GM15510 (cell line): ENCODE data around the gene RNF103.

Source experiments
- POLR2A ChIP-seq: IDR thresholded peaks from 3 replicates; pipeline ENCODE4 v1.6.1; 2011; ENCODE audit warnings: borderline replicate concordance; ENCODE audit not compliant: insufficient read length; ENCODE audit errors: extremely low read depth

The RNF103 gene

DNA sequence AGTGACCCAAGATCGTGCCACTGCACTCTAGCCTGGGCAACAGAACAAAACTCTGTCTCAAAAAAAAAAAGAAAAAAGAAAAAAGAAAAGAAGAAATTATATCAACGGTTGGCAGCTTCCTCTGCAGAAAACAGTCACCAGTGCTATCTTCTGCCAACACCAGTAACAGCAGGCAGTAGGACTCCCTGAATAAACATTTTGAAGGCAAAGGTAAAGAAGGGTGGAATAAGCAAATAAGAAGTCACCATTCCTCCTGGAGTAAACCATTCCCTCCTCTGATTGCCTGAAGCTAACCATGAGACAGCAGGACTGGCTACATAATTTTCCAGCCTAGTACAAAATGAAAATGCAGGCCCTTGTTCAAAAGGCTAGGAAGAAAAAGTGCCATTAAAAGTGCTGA, 9.0 kb upstream of the RNF103 start:
- no peak for TF ChIP-seq POLR2A

DNA sequence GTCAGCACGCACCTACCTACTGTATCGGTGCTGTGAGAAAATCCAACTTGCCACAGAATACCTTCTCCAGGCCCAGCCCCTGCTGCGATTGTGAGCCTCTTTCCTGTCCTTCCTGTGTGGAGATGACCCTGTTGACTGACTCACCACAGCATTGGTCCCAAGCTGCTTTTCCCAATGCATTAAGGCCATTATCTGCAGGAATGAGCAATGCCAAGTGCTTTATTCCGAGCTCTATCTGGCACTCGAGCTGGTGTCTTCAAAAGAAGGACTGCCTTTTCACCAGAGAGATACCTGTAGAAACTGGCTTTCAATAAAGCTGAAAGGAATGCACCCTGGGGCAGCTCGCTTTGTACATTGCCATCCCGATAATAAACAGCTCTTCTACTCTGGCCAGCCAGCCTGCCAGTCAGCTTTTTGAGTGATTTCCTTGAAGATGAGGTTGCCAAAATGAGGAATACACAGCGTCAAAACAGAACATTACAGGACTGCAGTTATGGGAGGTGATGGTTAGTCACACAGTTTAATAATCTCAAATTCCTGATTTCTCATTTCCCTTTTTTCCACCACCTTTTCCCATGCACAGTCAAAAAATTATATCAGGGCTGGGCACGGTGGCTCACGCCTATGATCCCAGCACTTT, 8.3 kb upstream of the RNF103 start:
- no peak for TF ChIP-seq POLR2A

DNA sequence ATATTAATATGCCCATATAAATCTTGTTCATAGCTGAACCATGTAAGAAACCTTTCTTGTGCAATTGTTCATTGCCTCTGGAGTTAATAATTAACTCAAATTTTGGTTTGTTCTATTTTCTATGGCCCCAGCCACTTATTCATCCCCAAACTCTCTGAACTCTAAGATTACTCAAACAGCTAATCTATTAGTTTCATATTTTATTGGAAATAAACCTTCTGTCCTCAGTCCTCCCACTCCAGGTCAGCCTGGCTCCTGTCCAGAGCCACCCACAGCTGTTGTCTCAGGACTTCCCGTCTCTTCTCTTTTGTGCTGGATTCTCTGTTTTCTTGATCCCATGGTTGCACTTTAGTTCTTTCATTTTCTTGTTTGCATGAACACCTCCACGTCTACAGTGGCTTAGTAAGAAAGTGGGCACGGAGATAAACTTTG, 4.4 kb upstream of the RNF103 start:
- no peak for TF ChIP-seq POLR2A

DNA sequence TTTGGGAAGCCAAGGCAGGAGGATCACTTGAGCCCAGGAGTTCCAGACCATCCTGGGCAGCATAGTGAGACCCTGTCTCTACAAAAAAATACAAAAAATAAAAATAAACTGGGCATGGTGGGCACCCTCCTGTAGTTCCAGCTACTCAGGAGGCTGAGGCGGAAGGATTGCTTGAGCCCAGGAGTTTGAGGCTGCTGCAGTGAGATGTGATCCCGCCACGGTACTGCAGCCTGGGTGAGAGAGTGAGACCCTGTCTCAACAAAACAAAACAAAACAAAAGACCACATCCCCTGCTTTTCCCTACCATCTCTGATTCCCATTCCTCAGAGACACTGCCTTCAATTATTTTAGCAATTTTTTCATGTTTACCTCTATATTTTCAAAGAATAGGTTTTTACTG, 3.9 kb upstream of the RNF103 start:
- TF ChIP-seq POLR2A = no peak

DNA sequence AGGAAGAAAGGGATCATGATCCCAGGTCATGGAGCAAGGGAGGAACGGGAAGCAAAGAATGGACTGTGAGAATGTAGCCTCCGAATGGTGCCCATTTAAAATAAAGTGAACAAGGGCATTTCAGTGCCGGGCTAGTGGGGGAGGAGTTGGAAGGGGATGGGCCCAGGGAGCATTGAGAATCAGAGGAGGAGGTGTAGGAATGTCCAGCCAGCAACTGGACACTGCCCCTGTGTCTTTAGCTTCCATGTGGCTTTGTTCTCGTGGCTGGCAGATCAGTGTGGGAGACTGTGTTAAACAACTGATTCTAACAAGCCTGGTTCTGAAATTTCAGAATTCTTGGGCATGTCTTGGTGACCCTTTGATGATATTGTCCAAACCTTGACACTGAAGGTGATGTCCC, 1.4 kb upstream of the RNF103 start:
- no peak for TF ChIP-seq POLR2A

DNA sequence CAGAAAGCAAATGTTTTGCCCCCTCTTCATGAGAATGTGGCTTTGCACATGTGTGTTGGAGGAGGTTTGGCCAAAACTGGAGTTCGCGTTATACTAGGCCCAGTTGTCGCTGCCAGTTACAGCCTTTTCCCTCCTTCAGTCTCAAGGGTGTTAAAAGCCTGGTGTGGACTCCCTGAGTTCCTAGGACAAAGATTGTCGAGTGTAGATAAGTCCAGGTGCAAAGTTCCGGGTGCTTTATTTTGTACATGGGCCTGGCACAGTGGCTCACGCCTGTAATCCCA, 542 bp upstream of the RNF103 start:
- TF ChIP-seq POLR2A = no peak

DNA sequence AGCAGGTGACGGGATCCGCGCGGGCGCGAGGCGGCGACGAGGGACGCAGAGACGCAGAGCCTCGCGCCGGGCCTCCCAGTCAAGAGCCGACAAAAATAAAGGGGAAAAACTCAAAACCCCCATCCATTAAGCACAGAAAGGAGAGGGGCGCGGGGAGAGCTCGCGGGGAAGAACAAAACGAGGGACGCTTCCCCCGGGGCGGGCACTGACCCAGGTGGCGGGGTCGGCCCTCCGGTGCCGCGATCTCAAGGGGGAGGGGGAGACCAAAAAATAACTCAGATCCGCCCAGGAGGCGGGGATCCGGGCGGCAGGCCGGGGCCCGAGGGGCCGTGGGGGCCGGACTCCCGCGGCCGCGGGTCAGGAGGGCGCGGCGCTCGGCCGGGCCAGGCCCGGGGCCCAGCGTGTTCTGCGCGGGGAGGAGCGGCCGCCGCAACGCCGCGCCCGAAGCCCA, 597 bp downstream of the RNF103 start:
- peak; percentile 38 for TF ChIP-seq POLR2A

DNA sequence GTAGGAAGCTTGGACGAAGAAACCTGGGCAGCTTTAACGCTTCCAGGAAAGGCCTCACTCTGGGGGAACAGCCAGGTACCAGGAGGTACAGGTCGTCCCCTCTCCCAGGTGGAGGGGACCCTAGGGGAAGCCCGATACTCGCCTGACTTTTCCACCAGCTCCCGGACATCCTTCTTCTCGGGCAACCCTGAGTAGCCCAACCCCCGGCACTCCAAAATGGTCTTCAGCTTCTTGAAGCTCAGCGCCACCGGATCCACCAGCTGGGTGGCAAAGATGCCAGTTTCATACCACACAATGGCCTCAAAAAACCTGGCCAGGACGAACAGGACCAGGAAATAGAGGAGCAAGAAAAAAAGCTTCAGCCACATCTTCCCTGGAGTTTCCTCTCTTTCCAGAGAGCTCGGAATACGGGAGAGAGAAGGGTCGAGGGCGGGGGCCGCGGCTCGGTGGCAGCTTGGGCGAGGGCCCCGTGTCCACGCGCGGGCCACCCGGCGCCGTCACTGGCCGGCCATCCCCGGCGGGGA, 1.1 kb downstream of the RNF103 start:
- no peak for TF ChIP-seq POLR2A

DNA sequence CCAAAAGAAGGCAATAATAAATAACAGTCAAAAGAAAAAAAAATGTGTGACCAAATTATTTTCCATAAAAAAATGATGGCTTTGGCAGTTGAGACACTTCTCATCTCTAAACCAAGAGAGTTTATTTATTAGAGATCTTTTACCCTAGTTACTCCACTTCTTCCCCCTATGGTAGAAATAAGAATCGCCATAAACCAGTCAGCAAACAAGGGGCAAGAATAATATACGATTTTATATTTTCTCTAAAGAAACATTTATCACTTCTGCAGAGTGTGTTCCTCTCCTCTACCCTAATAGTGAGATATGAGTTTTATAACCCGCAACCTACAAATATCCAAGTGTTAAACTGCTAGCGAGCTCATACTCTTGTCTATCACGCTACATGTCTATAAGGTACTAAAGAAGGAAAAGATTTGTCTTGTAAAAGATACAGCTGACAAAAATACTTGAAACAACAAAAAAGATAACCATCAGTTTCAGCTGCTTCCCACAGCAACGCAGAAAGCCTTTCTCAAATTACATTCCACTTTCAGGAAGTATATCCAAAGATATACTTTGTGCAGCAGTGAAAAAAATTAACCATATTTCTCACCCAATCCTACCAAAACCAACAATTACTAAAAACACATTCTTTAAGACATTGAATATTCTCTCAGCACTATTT, 2.3 kb downstream of the RNF103 start:
- no peak for TF ChIP-seq POLR2A

DNA sequence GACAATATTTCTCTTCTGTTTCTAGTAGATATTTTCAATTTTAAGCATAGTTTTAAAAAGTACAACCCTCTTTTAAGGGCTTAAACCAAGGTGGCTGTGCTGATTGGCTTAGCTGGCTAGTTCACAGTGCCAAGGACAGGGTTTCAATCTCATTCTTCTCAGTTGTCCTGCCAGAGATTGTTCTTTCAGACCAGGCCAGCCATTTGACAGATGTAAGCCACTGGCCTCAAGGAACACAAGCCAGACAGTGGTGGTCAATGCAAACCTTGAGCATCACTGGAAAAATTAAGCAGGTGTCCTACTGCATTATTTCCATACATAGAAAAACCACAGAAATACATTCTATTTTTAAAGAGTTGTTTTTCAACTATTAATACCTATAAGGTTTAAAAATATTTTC, 5.9 kb downstream of the RNF103 start:
- no peak for TF ChIP-seq POLR2A

DNA sequence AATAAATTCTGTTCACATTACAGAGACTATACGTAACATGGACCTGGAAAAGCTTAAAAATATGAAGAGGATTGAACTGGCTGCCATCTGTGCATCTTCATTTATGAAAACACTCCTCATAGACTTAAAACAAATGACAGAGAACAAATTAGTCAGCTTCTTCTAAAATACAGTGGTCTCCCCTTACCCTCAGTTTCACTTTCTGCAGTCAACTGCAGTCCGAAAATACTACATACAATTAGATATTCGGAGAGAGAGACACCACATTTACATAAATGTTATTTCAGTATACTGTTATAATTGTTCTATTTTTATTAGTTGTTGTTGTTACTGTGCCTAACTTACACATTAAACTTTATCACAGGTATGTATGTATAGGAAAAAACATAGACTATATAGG, 6.5 kb downstream of the RNF103 start:
- TF ChIP-seq POLR2A = no peak

DNA sequence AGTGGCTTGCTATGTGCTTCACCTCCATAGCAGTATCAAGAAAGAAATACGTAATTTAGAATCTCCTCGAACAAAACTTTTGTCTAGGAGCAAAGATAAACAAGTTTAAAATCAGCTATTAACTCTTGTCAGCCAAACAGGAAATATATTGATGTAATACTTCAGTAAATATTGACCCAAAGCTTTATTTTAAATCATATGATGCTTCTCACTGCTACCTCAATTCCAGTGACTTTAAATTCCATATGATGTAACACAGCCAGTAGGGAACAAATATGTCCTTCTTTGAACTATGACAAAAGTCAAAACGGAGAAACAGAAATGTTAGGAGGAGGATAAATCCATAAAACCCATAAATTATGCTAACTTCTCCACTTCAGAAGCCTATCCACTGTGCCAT, 7.2 kb downstream of the RNF103 start:
- TF ChIP-seq POLR2A = no peak

DNA sequence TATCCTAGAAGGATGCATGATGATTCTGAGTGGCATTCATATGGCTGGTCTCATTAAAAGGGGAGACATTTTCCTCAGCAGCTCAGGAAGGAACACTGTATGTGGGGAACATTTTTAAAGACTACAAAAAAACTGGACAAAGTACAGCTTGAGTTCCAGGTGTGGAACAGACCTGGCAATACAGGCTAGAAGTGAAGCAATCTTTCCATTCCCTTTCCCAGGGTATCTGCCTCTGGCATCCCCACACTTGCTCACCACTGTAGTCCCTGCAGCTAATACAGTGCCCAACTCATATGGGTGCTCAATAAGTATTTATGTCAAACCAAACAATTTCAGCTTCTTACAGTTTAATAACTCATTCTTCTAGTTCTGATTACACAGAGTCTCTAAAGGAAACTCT, 8.1 kb downstream of the RNF103 start:
- no peak for TF ChIP-seq POLR2A

DNA sequence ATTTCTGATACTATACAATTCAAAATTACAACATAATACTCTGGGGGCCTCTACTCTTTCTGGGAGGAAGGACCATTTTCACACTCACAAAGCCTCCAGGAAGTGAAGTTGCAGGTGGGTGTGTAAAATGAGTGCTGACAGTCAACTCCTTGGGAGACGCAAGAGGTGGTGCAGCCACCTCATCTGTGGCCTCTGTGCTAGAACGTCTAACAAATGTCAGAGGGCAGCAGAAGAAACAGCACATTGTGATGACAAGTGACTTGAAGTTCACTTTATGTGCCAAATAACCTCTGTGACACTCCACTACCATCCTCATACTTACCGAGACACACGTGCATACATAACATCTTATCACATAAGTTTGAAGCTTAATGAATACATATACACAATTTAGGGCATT, 10.2 kb downstream of the RNF103 start:
- TF ChIP-seq POLR2A = no peak

DNA sequence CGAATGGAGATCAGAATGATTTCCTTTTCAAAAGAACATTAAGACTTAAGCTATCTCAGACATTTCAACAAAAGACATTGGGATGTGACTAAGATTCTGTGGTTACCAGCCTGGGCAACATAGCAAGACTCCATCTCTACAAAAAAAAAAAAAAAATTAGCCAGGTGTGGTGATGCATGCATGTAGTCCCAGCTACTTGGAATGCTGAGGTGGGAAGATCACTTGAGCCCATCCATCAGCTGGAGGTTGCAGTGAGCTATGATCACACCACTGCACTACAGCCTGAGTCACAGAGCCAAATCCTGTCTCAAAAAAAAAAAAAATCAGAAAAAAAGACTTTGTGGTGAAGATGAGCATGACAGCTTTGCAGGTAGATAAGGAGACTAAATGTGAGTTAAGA, 12.8 kb downstream of the RNF103 start:
- TF ChIP-seq POLR2A = no peak

DNA sequence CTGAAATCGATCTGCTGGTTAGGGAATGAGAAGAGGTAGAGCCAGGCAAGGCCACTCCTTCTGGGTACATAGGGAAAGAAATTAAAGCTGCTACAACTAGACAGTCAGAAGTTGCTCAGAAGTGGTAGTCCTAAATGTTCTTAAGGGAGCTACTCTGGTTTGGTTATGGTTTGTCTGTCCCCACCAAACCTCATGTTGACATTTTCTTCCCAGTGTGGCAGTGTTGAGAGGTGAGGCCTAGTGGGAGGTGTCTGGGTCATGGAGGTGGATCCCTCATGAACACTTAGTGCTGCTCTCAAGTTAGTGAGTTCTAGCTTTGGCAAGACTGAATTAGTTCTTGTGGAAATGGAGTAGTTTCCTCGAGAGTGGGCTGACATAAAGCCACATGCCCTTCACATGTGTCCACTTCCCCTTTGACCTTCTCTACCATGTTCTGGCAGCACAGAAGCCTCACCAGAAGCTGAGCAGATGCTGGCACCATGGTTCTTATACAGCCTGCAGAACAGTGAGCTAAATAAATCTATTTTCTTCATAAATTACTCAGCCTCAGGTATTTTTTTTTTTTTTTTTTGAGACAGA, 14.7 kb downstream of the RNF103 start:
- no peak for TF ChIP-seq POLR2A

DNA sequence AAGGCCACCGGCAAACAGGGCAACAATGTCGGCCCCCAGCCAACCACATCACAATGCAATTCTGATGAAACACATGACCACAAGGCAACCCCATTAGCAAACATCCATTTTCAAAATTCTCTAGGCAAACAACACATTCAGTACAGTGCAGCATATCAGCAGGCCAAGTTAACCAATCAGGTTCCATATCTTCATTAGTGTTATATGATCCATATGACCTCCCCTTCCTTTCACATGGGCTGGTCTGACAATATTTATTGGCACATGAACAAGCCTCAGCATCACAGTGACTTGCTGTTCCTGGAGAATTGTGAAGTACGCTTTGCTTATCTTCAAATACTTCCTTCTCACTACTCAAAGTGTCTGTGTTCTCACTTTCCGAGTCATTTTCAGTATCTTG, 19.8 kb downstream of the RNF103 start:
- TF ChIP-seq POLR2A = no peak

DNA sequence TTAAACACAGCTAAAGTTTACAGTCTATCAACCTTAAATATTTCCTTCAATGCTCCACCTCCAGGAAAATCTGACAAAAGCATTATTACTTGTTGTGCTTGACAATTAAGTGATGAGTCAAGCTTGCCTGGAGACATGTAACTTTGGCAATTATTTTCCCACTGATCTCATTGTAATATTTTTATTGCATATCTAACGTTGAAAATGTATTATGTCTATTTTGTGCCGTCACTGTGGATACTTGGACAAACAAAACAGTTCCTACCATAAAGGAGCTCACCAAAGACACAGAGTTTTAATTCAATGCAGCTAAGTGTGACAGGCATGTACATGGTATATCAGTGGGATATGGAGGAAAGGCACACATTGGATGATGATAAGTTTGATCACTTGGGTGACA, 24.7 kb downstream of the RNF103 start:
- no peak for TF ChIP-seq POLR2A
